ENCODE results near the gene IL6R.
"Not testable (repeated sequence)": the region's sequence is repeated elsewhere in the genome, so short reads cannot be mapped to it uniquely, and the experiment has no call there.

IL6R gene

DNA sequence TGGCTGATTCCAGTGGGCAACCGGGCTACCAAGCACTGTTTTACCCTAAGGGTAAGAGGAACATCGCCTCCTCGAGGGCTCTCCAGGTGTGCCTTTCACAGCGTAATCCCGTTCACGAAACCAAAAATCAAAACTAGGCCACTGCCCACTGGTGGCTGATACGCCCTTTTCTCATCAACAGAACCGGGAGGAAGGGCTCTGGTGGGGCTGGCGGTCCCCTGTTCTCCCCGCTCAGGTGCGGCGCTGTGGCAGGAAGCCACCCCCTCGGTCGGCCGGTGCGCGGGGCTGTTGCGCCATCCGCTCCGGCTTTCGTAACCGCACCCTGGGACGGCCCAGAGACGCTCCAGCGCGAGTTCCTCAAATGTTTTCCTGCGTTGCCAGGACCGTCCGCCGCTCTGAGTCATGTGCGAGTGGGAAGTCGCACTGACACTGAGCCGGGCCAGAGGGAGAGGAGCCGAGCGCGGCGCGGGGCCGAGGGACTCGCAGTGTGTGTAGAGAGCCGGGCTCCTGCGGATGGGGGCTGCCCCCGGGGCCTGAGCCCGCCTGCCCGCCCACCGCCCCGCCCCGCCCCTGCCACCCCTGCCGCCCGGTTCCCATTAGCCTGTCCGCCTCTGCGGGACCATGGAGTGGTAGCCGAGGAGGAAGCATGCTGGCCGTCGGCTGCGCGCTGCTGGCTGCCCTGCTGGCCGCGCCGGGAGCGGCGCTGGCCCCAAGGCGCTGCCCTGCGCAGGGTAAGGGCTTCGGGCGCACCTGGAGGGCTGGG lies at the start of gene IL6R:
IL6R (plus strand) TSS at position 360 of the 763 bp plus-strand sequence; CDS start at position 647, 287 bp downstream.
- peak; percentile 42 to 50 for ATAC-seq

DNA sequence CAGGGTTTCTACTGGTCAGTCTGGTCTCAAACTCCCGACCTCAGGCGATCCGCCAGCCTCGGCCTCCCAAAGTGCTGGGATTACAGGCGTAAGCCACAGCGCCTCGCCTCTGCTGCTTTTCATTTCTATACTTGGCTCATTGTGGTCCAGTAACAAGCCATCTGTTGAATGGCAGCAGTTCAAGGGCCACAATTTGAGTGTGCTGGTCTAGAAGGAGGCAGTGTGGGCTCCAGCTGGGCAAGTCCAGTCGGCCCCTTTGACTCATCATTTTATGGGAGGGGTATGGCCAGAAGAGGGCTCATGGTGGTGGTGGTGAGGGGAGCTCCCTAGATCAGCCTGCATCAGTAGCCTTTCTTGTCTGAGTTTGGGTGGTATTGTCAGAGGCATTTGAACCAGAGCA lies 46.6 kb upstream of the IL6R start:
- no peak for ATAC-seq

DNA sequence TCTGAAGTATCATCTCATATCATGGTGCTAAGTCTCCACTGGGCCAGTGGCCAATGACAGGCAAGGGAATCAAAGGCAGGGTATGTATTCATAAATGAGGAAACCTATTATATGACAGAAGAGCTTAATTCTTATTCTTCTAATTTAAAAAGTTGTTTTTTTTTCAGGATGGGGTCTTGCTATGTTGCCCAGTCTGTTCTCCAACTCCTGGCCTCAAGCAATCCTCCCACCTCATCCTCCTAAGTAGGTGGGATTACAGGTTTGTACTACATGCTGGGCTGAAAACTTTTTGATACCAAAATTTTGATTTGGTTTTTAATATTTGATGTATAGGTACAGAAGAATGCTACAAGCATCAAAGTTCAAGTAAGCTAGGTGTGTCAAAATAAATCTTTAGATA lies 44.9 kb upstream of the IL6R start:
- ATAC-seq: no peak

DNA sequence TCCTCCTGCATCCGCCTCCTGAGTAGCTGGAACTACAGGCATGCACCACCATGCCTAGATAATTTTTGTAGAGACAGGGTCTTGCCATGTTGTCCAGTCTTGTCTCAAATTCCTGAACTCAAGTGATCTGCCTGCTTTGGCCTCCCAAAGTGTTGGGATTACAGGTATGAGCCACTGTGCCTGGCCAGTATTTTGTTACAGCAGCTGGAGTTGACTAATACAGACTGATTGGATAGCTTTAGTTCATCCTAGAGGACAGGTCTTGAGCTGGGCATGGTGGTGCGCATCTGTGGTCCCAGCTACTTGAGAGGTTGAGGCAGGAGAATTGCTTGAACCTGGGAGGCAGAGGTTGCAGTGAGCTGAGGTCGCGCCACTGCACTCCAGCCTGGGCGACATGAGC lies 44.3 kb upstream of the IL6R start:
- ATAC-seq: not testable (repeated sequence)

DNA sequence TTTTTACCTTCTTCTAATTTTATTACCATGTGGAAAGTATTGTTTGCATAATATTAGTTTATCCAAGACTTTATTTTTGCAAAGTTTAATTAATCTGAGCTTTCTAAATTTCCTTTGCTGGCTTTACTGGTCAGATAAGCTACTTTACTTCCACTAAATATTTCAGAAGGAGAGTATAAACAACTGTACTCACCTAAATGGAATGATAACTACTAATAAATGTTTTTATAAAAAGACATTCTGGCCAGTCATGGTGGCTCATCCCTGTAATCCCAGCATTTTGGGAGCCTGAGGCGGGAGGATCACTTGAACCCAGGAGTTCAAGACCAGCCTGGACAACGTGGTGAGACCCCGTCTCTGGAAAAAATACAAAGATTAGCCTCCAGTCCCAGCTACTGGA lies 43.8 kb upstream of the IL6R start:
- no peak for ATAC-seq

DNA sequence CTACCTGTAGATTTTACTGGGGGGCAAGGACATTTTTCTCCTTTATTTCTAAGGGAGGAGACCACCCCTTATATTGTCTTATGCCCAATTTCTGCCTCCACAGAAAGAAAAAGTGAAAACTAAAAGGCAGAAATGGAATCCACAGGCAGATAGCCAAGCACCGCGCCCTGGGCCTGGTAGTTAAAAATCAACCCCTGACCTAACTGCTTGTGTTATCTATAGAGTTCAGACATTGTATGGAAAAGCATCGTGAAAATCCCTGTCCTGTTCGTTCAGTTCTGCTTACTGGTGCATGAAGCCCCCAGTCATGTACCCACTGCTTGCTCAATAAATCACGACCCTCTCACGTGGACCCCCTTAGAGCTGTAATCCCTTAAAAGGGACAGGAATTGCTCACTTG lies 33.7 kb upstream of the IL6R start:
- no peak for ATAC-seq

DNA sequence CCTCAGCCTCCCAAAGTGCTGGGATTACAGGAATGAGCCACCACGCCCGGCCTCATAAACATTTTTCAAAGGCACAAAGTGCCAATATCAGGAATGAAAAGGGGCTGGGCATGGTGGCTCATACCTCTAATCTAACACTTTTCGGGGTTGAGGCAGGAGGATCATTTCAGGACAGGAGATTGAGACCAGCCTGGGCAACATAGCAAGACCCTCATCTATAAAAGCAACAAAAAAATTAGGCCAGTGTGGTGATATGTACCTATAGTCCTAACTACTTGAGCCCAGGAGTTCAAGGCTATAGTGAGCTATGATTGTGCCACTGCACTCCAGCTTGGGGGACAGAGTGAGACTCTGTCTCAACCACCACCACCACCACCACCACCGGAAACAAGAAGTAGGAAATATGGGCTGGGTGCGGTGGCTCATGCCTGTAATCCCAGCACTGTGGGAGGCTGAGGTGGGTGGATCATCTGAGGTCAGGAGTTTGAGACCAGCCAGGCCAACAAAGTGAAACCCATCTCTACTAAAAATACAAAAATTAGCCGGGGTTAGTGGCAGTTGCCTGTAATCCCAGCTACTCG lies 31.3 kb upstream of the IL6R start:
- ATAC-seq: not testable (repeated sequence)

DNA sequence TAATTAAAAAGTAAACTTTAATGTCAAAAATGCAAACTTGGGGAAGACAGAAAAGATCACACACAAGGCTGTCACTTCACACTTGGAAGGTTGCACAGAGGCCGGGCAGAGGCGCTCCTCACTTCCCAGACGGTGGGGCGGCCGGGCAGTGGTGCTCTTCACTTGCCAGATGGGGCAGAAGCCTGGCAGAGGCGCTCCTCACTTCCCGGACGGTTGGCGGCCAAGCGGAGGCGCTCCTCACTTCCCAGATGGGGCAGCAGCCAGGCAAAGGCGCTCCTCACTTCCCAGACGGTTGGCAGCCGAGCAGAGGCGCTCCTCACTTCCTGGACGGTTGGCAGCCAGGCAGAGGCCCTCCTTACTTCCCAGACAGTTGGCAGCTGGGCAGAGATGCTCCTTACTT lies 25.8 kb upstream of the IL6R start:
- ATAC-seq: no peak

DNA sequence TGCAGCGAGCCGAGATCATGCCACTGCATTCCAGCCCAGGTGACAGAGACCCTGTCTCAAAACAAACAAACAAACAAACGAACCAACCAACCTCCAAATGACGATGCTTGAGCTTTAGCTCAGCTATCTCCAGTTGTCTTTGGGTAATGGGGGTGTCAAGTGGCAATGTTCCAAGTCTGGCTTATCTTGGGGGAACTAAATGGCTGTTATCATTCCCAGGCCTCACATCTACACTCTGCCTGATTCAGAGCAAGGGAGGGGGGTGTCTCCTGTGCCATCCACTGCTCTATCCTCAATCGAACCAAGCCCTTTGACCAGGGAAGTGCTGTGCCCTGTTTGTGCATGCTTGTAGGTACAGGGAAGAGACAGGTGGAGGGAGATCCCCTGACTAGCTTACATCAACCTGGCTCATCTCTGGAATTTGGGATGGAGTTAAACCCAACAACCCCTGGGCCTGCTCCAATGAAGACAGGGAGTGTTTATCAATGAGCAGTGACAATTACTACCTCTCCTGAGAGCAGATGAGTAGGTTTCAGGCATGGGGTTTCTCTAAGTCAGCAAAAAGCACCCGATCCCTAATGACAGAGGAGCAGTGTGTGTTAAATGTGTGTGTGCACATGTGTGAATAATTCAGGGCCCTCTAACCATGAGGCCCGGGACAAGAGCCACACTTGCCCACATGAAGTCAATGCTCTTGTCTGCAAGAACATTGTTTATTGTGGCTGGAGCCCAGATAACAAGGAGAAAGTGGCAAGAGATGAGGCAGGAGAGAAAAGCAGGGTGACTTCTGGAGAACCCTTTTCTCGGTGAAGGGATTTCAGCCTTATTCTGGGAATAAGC lies 20.3 kb upstream of the IL6R start:
- no peak for ATAC-seq

DNA sequence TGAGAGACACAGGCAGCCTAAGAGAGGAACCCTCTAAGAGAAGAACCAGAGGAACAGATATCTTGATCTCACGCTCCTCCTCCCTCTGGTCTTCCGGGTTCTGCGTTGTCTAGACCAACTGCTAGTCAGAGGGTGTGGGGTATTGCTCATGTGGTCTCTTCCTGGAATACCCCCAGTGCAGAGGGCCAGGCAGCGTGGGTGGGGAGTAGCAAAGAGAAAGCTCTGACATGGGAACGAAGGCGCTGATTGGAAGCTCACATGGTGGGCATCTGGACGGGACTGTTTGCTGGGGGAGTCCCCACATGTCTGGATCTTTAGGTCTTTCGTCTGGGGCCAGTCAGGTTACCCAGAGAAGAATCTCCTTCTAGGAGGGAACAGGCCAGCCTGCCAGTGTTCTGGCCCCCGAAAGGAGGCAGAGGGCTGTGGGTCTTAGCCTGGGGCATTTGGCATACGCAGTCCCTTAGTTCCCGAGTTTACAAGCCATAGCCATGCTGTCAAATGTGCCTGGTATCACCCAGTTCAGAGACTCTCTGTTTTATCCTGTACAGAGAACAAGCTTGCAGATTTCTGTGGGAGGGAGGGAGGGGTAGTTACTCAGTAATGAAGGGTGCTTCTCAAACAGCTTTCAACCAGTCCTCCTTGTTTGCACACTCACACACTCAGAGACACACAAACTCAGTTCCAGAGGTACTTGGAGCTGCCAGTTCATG lies 18.3 kb upstream of the IL6R start:
- ATAC-seq: peak; percentile 93 to 98

DNA sequence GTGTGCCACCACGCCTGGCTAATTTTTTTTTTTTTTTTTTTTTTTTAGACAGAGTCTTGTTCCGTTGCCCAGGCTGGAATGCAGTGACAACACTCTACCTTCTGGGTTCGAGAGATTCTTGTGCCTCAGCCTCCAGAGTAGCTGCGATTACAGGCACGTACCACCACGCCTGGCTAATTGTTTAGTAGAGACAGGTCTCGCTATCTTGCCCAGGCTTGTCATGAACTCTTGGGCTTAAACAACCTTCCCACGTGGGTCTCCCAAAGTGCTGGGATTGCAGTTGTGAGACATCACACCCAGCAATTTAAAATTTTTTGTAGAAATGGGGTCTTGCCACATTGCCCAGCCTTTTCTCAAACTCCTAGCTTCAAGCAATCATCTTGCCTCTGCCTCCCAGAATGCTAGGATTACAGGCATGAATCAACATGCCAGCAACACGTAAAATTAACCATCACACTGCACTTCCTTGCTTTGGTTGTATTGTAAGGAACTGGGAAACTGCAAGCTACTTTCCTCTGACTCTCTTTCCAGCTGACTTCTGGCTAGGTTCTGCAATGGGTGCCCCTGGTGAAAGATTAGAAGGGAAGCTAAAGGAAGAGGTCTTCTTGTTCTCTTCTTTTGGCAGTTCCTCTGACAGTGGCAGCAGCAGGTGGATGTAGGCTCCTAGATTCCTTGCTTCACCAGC lies 13.9 kb upstream of the IL6R start:
- no peak for ATAC-seq

DNA sequence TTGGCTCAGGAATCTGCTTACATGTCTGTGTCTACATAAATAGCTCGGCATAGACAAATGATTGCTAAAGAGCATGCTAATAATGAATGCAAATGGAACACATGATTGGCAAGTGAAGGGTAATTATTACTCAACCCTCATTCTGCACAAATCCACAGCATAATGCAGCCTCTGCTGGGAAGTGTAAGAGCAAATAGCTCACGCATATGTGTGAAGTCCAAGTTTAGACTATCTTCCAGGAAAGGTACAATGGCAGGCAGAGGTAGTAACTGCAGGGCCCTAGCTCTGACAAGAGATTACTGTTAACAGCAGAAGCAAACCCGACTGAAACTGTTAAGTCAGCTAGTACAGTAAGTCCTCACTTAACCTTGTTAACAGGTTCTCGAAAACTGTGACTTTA lies 7.0 kb upstream of the IL6R start:
- peak; percentile 63 to 78 for ATAC-seq

DNA sequence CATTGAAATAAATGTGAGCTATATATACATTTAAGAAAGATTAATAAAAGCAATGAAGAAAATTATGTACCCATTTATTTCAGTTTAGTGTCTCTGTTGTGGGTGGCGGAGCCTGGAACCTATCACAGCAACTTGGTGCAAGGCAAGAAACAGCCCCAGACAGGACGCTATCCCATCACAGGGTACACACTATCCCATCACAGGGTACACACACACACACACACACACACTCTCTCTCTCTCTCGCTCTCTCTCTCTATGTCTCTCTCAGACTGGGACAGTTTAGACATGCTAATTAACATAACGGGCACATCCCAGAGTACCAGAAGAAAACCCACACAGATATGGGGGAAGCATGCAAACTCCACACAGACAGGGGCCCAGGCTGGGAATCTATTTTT lies 6.5 kb upstream of the IL6R start:
- no peak for ATAC-seq

DNA sequence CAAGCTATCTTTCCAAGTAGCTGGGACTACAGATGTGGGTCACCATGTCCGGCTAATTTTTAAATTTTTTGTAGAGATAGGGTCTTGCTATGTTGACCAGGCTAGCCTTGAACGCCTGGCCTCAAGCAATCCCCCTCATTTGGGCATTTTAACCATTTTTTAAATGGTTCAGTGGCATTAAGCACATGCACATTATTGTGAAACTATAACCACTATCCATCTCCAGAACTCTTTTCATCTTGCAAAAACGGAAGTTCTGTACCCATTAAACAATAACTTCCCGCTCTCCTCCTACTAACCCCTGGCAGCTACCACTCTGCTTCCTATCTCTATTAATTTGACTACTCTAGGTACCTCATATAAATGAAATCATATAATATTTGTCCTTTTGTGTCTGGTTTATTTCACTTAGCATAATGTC lies 4.8 kb upstream of the IL6R start:
- no peak for ATAC-seq

DNA sequence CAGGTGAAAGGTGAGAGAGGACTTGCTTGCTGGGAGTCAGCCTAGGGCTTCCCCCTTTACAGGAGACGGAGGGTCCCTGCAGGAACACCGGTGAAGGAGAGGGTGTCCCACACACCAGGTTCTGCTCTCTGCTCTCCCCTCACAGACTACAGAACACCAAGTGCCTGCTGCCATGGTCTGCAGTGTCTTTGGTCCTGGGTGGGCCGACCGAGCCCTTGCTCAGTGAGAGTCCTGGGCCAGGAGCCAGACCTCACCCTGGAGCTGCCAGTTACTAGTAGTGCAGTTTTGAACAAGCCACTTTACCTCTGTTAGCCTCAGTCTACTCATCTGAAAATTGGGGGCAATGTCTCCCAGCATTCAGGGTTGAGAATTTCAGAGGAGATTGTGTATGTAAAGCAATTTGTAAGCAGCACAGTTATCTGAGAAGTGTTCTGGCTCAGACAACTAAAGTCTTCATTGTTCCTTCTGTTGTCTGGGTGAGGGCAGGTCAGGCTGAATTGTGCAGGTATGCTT lies 2.7 kb upstream of the IL6R start:
- no peak for ATAC-seq

DNA sequence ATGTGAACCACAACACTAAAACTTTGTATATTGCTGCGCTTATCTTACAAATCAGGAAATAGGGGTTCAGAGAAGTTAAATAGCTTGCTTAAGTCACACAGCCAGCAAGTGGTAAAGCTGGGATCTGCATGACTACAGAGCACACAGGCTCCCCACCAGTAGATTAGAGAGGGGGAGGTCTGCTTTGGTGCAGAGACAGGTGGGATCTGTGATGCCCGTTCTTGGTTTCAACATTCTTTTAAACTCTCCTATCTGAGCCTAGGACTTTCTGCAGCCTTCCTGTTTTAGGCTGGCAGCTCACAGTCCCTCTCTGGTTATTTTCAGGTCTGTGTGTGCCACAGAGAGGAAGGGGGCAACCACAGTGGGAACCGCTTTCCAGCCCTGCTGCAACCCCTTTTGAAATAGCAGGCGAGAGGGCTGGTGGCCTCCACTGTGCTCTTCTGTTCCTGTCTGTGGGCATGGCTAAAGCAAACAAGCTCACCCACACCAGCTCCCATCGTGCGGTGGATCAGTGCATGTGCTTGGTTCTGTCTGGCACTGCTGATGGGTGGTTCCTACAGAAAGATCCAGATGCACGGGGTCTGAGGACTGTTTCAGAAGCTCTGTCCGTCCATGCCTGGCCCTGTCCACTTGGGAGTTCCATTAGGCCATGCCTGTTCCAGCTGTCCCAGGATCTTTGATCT lies 1.7 kb upstream of the IL6R start:
- no peak for ATAC-seq

DNA sequence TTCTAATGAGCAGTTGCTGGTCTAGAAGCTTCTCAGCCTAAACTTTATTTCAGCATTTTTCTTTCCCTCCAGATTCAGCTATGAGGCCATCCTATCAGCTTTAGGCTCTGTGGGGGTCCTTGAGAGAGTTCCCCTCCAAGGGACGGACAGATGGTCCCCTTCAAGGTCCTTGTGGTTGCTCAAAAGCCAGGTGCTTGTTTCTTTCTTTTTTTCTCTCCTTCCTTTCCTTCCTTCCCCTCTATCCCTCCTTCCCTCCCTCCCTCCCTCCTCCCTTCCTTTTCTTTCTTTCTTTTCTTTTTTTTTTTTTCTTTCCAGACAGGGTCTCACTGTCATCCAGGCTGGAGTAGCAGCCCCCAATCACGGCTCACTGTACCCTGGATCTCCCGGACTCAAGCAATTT lies 1.2 kb upstream of the IL6R start:
- ATAC-seq: no peak

DNA sequence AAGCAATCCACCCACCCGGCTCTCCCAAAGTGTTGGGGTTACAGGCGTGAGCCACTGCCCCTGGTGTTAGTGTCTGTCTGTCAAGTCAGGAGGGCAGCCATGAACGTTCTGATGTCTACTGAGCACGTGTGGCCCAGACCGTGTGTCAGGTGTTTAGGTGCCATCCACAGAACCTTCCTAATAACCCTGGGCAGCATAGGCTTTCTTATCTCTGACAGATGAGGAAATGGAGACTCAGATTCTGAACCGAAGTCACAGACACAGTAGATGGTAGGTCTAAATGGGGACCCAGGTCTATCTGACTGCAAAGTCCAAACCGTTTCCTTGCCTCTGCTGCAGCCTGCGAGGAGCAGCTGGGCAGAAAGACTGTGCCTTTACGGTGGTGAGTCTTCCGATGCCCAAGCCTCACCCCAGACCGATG lies 622 bp upstream of the IL6R start:
- ATAC-seq: peak; percentile 1

DNA sequence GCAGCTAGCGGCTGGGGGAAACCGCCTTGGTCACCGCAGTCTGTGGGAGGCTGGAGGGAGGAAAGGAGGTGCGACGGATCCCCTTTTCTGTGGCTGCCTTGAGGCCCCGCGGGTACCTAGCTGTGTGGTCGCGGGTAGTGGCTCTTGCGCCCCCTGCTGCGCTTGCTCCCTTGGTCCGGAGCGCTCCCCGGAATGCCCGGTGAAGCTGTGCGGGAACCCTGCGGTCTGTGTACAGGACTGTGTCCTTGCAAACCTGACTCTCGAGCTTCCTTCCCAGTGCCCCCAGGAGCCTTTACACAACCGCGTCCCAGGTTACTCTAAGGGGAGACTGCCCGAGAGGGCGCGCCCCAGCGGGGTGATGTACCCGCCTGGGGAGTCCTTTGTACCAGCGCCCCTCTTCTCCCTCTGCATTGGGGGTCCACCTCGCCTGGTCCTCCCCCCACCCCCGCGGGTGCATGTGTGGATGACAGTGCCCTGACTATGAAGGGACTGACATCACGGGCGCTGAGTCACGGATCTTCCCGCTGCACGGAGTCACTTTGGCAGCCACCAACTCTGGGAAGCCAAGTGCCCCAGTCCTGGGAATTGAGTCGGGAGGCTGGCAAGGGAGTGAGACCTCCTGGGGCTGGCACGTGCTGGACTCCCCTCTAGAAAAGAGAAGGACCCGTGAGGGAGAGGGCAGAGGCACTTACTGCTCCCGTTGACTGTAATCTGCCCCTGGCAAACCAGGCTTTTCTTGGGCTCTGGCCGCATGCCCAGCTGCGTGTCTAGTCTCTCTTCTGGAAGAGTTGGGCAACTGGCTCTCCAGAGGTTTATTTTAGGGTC lies 816 bp downstream of the IL6R start:
- peak; percentile 43 to 47 for ATAC-seq

DNA sequence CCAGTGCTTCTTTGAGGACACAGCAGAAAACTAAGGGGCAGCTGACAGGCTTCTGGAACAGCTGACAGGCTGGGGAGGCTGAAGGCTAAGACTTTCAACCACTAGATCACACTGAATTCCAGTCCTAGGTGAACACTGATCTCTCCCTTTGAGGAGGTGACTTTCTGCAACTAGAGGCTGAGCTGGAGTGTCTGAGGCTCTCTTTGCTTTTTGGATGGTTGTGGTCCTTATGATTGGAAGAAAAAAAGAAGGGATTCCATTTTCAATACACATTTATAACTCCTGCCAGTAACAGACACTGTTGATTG lies 1.4 kb downstream of the IL6R start:
- ATAC-seq: no peak

DNA sequence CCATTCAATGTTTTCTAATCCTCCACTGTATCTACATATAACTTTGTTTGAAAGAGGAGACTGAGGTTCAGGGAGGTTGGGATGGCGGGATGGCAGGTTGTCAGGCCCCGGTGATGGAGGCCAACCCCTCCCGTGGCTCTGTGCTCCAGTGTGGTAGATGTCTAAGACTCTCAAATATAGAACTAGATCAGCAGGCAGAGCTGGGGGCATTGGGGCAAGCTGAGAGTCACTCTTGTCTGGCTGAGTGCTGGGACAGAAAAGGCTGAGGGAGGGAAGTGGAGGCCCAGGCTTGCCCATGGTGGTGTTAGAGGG lies 1.7 kb downstream of the IL6R start:
- ATAC-seq: peak in 1 of 2 donors; percentile 2
